Spleen (tissue), 11 donors: ENCODE results near the gene ST7. TPM values are rescaled to one million over a fixed set of nuclear protein-coding genes. Genes with fewer than 3 reads are reported as not detected.
A peak's percentile ranks its signal among the peaks of the same experiment; 100 is the strongest.

Experiments
- DNase-seq: peaks from one replicate; pipeline ENCODE4 v3.0.0-alpha.2; 2020
- H3K27ac ChIP-seq, 8 donors: fragments of 200-600 bp; sonication (generic) in 7 of 8; 1 replicate in 4 of 8; 2 replicates in 4 of 8; pipeline versions ENCODE4 v1.5.0 to v1.8.0; 2016 to 2021; ENCODE audit warnings: inconsistent platforms in 4 of 8, mild to moderate bottlenecking in 4 of 8, moderate library complexity in 1 of 8
- H3K27me3 ChIP-seq, 7 donors: fragments of 200-600 bp; sonication (generic) in 6 of 7; replicated peaks in 1 of 7; 1 replicate in 4 of 7; 2 replicates in 3 of 7; pipeline versions ENCODE4 v1.5.0 to v1.8.0; 2016 to 2021; ENCODE audit warnings: inconsistent platforms in 3 of 7, mild to moderate bottlenecking in 1 of 7
- H3K36me3 ChIP-seq, 6 donors: fragments of 200-600 bp; sonication (generic) in 5 of 6; 1 replicate in 4 of 6; 2 replicates in 2 of 6; pipeline versions ENCODE4 v1.5.0 to v1.8.0; 2016 to 2021; ENCODE audit warnings: inconsistent platforms in 2 of 6
- H3K4me1 ChIP-seq, 6 donors: fragments of 200-600 bp; sonication (generic) in 5 of 6; 1 replicate in 3 of 6; 2 replicates in 3 of 6; pipeline versions ENCODE4 v1.5.0 to v1.8.0; 2016 to 2021; ENCODE audit warnings: inconsistent platforms in 3 of 6
- H3K4me3 ChIP-seq, 8 donors: fragments of 200-600 bp; sonication (generic) in 7 of 8; 1 replicate in 4 of 8; 2 replicates in 4 of 8; pipeline versions ENCODE4 v1.5.0 to v1.8.0; 2016 to 2021; ENCODE audit warnings: inconsistent platforms in 4 of 8, mild to moderate bottlenecking in 4 of 8, moderate library complexity in 2 of 8
- H3K9me3 ChIP-seq, 8 donors: fragments of 200-600 bp; sonication (generic) in 7 of 8; 1 replicate in 4 of 8; 2 replicates in 4 of 8; pipeline versions ENCODE4 v1.5.0 to v1.8.0; 2016 to 2021; ENCODE audit warnings: inconsistent platforms in 4 of 8
- POLR2A ChIP-seq, 3 donors: fragments of 450-650 bp; IDR thresholded peaks; one replicate each; pipeline ENCODE4 v1.5.1; 2017; ENCODE audit warnings: antibody characterized with exemption in 3 of 3, mild to moderate bottlenecking in 1 of 3
- POLR2AphosphoS5 ChIP-seq, 3 donors: sonication (generic); formaldehyde crosslinking; IDR thresholded peaks; one replicate each; pipeline ENCODE4 v1.5.1; 2017; ENCODE audit warnings: antibody characterized with exemption in 3 of 3
- WGBS, 5 donors: extraction: QIAGEN DNeasy Blood & Tissue Kit in 3 of 5; methylation state at CpG; one replicate each; pipeline versions ENCODE4 v1.1.5 to v1.1.7; 2013 to 2018; 5-methylcytosine and 5-hydroxymethylcytosine counted together
- intact Hi-C: fragments of 100-400 bp; cut with DNase I; formaldehyde crosslinking; loops from one replicate; pipeline ENCODE4 v1.15.0; 2023; ENCODE audit warnings: low total_unique reads
- polyA plus RNA-seq, 3 donors: library from polyadenylated mRNA; stranded (reverse); fragments of 200-250 nt; gene quantifications; one replicate each; pipeline ENCODE4 v1.2.1, GENCODE V29; 2013
- total RNA-seq, 7 donors: library from RNA; depleted of rRNA in 3 of 7; stranded (reverse); fragments of >200 nt in 3 of 7; fragmentation: NEBNext Ultra II Directional in 4 of 7; extraction: Animal tissue kit (Norgen Biotek cat#: 25700) in 4 of 7; gene quantifications; one replicate each; pipeline versions ENCODE4 v1.1.0 to v1.2.1, GENCODE V29; 2016 to 2021
- TF ChIP-seq, protein P1 (sequence below), 11 experiments: fragments of 200-600 bp in 7 of 11; fragments of 450-650 bp in 4 of 11; sonication (generic) in 4 of 11; IDR thresholded peaks in 8 of 11; conservative IDR thresholded peaks in 3 of 11; 1 replicate in 7 of 11; 2 replicates in 4 of 11; pipeline versions ENCODE4 v1.4.0 to v1.8.0; 2016 to 2021; ENCODE audit warnings: antibody characterized with exemption in 11 of 11, inconsistent platforms in 4 of 11, mild to moderate bottlenecking in 1 of 11
- donor health status: healthy with polysubstance abuse.
- donor health status: DM: no; HTN: no; CAD: no; lungs with moderate emphysema.
- donor health status: DM: no; HTN: no; CAD: no.
- donor health status: Bipolar disorder and iron deficiency.
- donor health status: healthy.
- donor health status: DM: no; HTN: no; CAD: no.
- donor health status: DM: yes; HTN: yes; CAD: no.

Gene ST7
- total and polyA plus RNA-seq, 10 donors = 4.7 to 36.4 (median 15.8) TPM

DNA sequence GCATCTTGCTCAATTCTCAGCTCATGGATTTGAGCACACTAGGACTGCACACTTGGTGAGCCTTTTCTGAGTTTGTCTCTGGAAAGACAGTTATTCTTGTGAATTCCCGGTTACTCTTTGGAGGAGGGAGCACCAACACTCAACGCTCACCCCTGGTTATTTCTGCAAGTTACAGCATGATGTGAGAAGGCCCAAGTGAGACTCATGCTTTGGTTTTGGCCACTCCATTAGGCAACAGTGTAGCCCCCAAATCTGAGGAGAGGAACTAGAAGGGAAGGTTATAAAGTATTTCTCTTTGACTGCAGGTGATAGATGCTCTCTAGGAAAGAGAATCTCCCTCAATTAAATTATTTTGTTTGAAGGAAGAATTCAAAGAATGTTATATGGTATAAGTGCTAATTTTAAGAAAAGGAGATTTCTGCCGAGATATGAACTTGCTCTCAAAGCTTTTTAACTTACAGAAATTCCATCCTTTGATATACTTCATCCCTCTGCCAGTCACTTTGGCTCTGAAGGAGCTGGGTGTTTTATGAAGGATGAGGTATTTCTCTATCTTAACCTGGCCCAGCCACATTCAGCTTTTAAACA lies 186.2 kb downstream of the ST7 start:
- no peak for DNase-seq

DNA sequence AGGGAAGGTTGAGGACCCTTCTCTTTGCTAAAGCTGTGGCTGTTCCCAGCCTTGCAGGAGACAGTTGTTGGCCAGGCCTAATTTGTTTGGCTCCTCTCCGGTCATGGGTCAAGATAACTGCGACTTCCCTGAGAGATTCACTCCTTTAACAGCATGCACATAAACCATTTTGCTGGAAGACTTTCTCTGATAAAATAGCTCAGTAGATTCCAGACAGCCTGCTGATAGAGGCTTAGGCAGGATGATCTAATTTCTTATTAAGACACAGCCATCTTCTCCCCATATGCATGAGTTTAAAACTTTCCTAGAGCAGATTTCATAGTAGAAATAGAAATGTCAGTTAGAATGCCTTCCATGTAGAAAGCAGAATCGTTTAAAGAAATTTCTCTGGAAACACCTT lies 187.6 kb downstream of the ST7 start:
- H3K27me3 ChIP-seq = no peaks in the 10 kb centered on the region
- H3K27ac ChIP-seq = no peak overlapping the region
- no peak overlapping the region for H3K4me3 ChIP-seq
- peaks cover 0 to 14% (median 0%) of the 10 kb centered on the region in 6 donors for H3K4me1 ChIP-seq
- H3K36me3 ChIP-seq = peaks cover 0 to 12% (median 0%) of the 10 kb centered on the region in 6 donors
- intact Hi-C loops = no loop called here
- no peaks in the 10 kb centered on the region for H3K9me3 ChIP-seq
- TF ChIP-seq, protein P1, sequence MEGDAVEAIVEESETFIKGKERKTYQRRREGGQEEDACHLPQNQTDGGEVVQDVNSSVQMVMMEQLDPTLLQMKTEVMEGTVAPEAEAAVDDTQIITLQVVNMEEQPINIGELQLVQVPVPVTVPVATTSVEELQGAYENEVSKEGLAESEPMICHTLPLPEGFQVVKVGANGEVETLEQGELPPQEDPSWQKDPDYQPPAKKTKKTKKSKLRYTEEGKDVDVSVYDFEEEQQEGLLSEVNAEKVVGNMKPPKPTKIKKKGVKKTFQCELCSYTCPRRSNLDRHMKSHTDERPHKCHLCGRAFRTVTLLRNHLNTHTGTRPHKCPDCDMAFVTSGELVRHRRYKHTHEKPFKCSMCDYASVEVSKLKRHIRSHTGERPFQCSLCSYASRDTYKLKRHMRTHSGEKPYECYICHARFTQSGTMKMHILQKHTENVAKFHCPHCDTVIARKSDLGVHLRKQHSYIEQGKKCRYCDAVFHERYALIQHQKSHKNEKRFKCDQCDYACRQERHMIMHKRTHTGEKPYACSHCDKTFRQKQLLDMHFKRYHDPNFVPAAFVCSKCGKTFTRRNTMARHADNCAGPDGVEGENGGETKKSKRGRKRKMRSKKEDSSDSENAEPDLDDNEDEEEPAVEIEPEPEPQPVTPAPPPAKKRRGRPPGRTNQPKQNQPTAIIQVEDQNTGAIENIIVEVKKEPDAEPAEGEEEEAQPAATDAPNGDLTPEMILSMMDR (IDR thresholded peaks at IDR 0.05 in 8 of 11, conservative IDR thresholded peaks at IDR 0.05 in 3 of 11) = no peak
- TF ChIP-seq POLR2AphosphoS5 (IDR thresholded peaks at IDR 0.05) = no peak
- no peak for TF ChIP-seq POLR2A (IDR thresholded peaks at IDR 0.05)
- no peak for DNase-seq
- 75 to 85% (median 81%) methylated on average over 3 of the region's 3 CpGs for WGBS, 5 donors

More for the DNA sequence above, 186.2 kb downstream of the ST7 start:
- no peaks in the 10 kb centered on the region for H3K27me3 ChIP-seq
- peak overlapping the region in 5 of 8 donors; percentile 23 to 67 (median 43) for H3K27ac ChIP-seq
- no peak overlapping the region for H3K4me3 ChIP-seq
- intact Hi-C loops = no loop called here
- 54 to 76% (median 72%) methylated on average over 3 of the region's 3 CpGs for WGBS, 5 donors
- H3K9me3 ChIP-seq = no peaks in the 10 kb centered on the region
- H3K4me1 ChIP-seq = peaks cover 0 to 14% (median 1%) of the 10 kb centered on the region in 6 donors
- TF ChIP-seq, protein P1 (IDR thresholded peaks at IDR 0.05 in 8 of 11, conservative IDR thresholded peaks at IDR 0.05 in 3 of 11) = no peak
- TF ChIP-seq POLR2A (IDR thresholded peaks at IDR 0.05) (no peak), POLR2AphosphoS5 (IDR thresholded peaks at IDR 0.05) (no peak)
- peaks cover 0 to 15% (median 0%) of the 10 kb centered on the region in 6 donors for H3K36me3 ChIP-seq

DNA sequence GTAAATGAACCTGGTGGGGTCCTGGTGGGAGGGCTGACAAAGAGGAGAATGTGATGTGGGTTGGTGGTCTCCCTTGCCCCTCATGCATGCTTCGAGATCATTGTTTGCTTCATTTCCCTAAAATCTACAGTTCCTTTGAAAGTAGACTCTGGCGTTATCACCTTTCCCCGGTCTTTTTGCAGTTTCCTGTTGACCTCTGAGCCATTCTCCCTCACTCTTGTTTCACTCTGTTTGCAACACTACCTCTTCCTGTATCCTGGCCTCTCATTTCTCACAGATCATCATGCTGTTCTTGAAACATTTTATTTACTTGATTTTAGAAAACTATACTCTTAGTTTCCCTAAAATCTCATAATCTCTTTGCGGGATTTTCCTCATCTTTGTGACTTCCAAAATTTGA lies 189.8 kb downstream of the ST7 start:
- peaks cover 0 to 14% (median 0%) of the 10 kb centered on the region in 6 donors for H3K4me1 ChIP-seq
- intact Hi-C loops = no loop called here
- TF ChIP-seq POLR2AphosphoS5 (IDR thresholded peaks at IDR 0.05) (no peak), POLR2A (IDR thresholded peaks at IDR 0.05) (no peak)
- TF ChIP-seq, protein P1 (IDR thresholded peaks at IDR 0.05 in 8 of 11, conservative IDR thresholded peaks at IDR 0.05 in 3 of 11) = no peak
- H3K27me3 ChIP-seq = no peaks in the 10 kb centered on the region
- H3K27ac ChIP-seq = no peak overlapping the region
- peaks cover 0 to 8% (median 0%) of the 10 kb centered on the region in 6 donors for H3K36me3 ChIP-seq
- WGBS, 5 donors = 28 to 51% (median 44%) methylated on average over 4 of the region's 4 CpGs
- DNase-seq = no peak
- H3K9me3 ChIP-seq = no peaks in the 10 kb centered on the region
- no peak overlapping the region for H3K4me3 ChIP-seq

DNA sequence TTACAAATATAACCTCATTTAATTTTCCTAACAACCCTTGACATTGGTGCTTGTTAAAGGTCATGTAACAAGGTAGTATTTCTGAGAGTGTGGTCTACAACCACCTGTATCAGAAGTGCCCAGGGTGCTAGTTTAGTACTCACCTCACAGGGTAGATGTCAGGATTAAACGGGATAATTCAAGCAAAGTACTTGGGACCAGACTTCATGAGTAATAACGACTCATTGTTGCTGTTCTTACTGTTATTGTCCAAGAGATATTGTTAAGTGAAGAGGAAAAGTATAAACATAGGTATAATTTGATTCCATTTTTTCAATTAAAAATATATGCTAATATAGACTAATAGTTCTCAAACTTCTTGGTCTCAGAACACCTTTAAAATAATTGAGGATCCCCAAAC lies 190.3 kb downstream of the ST7 start:
- TF ChIP-seq, protein P1 (IDR thresholded peaks at IDR 0.05 in 8 of 11, conservative IDR thresholded peaks at IDR 0.05 in 3 of 11) = no peak
- TF ChIP-seq POLR2AphosphoS5 (IDR thresholded peaks at IDR 0.05) = no peak
- TF ChIP-seq POLR2A (IDR thresholded peaks at IDR 0.05) = no peak
- Histone ChIP-seq H3K27ac (no peak overlapping the region), H3K9me3 (no peaks in the 10 kb centered on the region), H3K36me3 (peaks cover 0 to 3% (median 0%) of the 10 kb centered on the region in 6 donors), H3K4me3 (no peak overlapping the region), H3K27me3 (no peaks in the 10 kb centered on the region), H3K4me1 (peaks cover 0 to 14% (median 0%) of the 10 kb centered on the region in 6 donors)
- WGBS, 5 donors = 84 to 99% (median 93%) methylated on average over 2 of the region's 2 CpGs
- intact Hi-C loops = no loop called here
- no peak for DNase-seq
